Natural killer cell (primary cell): ENCODE measurements around the gene PLEKHJ1. TPM values are rescaled to one million over a fixed set of nuclear protein-coding genes. Genes with fewer than 3 reads are reported as not detected.
A peak's percentile ranks its signal among the peaks of the same experiment; 100 is the strongest.
"Not testable (repeated sequence)": the region's sequence is repeated elsewhere in the genome, so short reads cannot be mapped to it uniquely, and the experiment has no call there.

Experiments
- ATAC-seq, 3 donors: fragments of 150-1000 bp in 2 of 3; fragments of 200-7000 bp in 1 of 3; cut with Tn5 transposase; 1 replicate in 1 of 3; 2 replicates in 2 of 3; pipeline ENCODE4 v1.10.0; 2021; ENCODE audit warnings: mild to moderate bottlenecking in 2 of 3, moderate library complexity in 2 of 3
- DNase-seq, 2 donors: peaks; one replicate each; pipeline versions ENCODE4 v3.0.0 to v3.0.0-alpha.2; 2013 to 2021; ENCODE audit warnings: mixed read lengths in 1 of 2
- H3K27ac ChIP-seq: one replicate; pipeline ENCODE4 v1.5.1; 2013; ENCODE audit warnings: mild to moderate bottlenecking, low read length
- H3K27me3 ChIP-seq: one replicate; pipeline ENCODE4 v1.6.1; 2013; ENCODE audit warnings: low read length; ENCODE audit not compliant: control insufficient read depth, insufficient read depth
- H3K36me3 ChIP-seq: one replicate; pipeline ENCODE4 v1.6.1; 2013; ENCODE audit warnings: low read length; ENCODE audit not compliant: control insufficient read depth, insufficient read depth
- H3K4me1 ChIP-seq: one replicate; pipeline ENCODE4 v1.6.1; 2013; ENCODE audit warnings: low read length; ENCODE audit not compliant: control insufficient read depth, insufficient read depth
- H3K4me3 ChIP-seq: one replicate; pipeline ENCODE4 v1.5.1; 2013; ENCODE audit warnings: low read length
- H3K9me3 ChIP-seq: one replicate; pipeline ENCODE4 v1.6.1; 2013; ENCODE audit warnings: low read length; ENCODE audit not compliant: control insufficient read depth, insufficient read depth
- H3K27ac Mint-ChIP-seq, 2 donors: one replicate each; pipeline ENCODE4 v1.8.0; 2022; ENCODE audit warnings: mild to moderate bottlenecking in 2 of 2, mixed read lengths in 2 of 2, moderate library complexity in 1 of 2
- H3K27me3 Mint-ChIP-seq, 2 donors: one replicate each; pipeline ENCODE4 v1.8.0; 2022; ENCODE audit warnings: low read depth in 2 of 2, mixed read lengths in 2 of 2
- H3K36me3 Mint-ChIP-seq: one replicate; pipeline ENCODE4 v1.8.0; 2022; ENCODE audit warnings: mixed read lengths
- H3K4me1 Mint-ChIP-seq, 2 donors: one replicate each; pipeline ENCODE4 v1.8.0; 2022; ENCODE audit warnings: mixed read lengths in 2 of 2
- H3K4me3 Mint-ChIP-seq: one replicate; pipeline ENCODE4 v1.8.0; 2022; ENCODE audit warnings: mild to moderate bottlenecking, moderate library complexity, mixed read lengths
- H3K9me3 Mint-ChIP-seq, 2 donors: one replicate each; pipeline ENCODE4 v1.8.0; 2022; ENCODE audit warnings: mixed read lengths in 2 of 2
- WGBS: methylation state at CpG from one replicate; pipeline ENCODE4 v1.1.7; 2013; ENCODE audit warnings: missing lambda C conversion rate; ENCODE audit not compliant: insufficient coverage; 5-methylcytosine and 5-hydroxymethylcytosine counted together
- intact Hi-C: fragments of 100-400 bp; cut with micrococcal nuclease; formaldehyde crosslinking; loops from one replicate; pipeline ENCODE4 v1.14.2; 2022
- total RNA-seq, 4 donors: library from RNA; stranded (reverse); fragments of 120-200 nt in 1 of 4; gene quantifications; one replicate each; pipeline versions ENCODE4 v1.2.3 to v1.2.4, GENCODE V29; 2013 to 2022
- TF ChIP-seq, protein P1 (sequence below): fragments of 200-600 bp; IDR thresholded peaks from one replicate; pipeline ENCODE4 v1.8.0; 2022; ENCODE audit warnings: antibody characterized with exemption

Gene PLEKHJ1
- total RNA-seq, 3 donors from 2014 or later (not counting 1 experiment from before 2014, with no cell fraction given), result 36.7 to 45.8 (median 44.7) TPM

DNA sequence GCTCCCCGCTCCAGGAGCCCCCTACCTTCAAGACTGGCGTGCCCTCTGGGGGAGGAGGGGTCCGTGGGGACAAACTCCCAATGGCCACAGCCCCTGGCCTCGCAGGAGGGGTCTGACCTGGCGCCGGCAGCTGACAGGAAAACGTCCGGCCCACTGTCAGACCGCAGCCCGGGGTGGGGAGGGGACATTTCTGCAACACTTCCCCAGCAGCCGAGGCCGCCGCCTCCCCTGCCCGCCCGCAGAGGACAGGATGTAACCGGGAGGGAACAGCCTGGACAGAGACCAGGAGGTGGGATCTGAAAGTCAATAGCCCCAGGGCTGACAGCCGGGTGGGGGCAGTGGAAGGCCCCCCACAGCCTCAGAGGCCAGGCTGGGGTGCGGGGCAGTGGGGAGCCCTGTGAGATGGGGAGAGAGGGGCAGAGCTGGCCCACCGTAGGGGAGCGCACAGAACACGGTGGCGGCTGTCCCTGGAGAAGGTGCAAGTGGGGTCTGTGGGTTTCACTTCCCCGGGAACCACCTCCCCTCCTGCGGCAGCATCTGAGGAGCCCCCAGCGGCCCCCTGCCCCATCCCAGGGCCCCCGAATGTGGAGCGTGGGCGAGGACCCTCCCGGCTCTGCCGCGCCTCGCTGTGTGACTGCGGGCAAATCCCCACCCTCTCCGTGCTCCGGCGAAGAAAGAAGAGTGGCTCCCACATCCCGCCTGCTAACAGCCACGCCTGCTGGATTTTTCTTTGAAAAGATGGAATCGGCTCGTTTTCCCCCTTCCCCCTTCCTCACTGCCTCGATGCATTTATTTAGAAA, 46.1 kb upstream of the PLEKHJ1 start, which contains the start of gene PEAK3:
Gene PEAK3 (minus strand): TSS at position 114 of the 800 bp plus-strand sequence. CDS start 1,244 bp downstream, outside the sequence.
- DNase-seq (peak; percentile 57 to 74), ATAC-seq (peak; percentile 77 to 87 (median 78))
- intact Hi-C loops, result no loop called here
- peaks cover 31% of the 10 kb centered on the region for H3K4me1 ChIP-seq
- no peaks in the 10 kb centered on the region for H3K36me3 Mint-ChIP-seq
- H3K27ac Mint-ChIP-seq, result peak within 1 kb of the TSS; percentile 81 to 92
- peak within 1 kb of the TSS; percentile 91 for H3K4me3 Mint-ChIP-seq
- peaks cover 17 to 35% of the 10 kb centered on the region in 2 donors for H3K4me1 Mint-ChIP-seq
- peak within 1 kb of the TSS; percentile 50 for H3K4me3 ChIP-seq
- TF ChIP-seq, protein P1, sequence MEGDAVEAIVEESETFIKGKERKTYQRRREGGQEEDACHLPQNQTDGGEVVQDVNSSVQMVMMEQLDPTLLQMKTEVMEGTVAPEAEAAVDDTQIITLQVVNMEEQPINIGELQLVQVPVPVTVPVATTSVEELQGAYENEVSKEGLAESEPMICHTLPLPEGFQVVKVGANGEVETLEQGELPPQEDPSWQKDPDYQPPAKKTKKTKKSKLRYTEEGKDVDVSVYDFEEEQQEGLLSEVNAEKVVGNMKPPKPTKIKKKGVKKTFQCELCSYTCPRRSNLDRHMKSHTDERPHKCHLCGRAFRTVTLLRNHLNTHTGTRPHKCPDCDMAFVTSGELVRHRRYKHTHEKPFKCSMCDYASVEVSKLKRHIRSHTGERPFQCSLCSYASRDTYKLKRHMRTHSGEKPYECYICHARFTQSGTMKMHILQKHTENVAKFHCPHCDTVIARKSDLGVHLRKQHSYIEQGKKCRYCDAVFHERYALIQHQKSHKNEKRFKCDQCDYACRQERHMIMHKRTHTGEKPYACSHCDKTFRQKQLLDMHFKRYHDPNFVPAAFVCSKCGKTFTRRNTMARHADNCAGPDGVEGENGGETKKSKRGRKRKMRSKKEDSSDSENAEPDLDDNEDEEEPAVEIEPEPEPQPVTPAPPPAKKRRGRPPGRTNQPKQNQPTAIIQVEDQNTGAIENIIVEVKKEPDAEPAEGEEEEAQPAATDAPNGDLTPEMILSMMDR, result no peak
- peak within 1 kb of the TSS; percentile 58 for H3K27ac ChIP-seq
- 9% methylated on average over 40 of the region's 41 CpGs for WGBS
- no peaks in the 10 kb centered on the region for H3K9me3 ChIP-seq
- no peaks in the 10 kb centered on the region for H3K9me3 Mint-ChIP-seq
- H3K36me3 ChIP-seq, result no peaks in the 10 kb centered on the region
- no peaks in the 10 kb centered on the region for H3K27me3 Mint-ChIP-seq
- no peaks in the 10 kb centered on the region for H3K27me3 ChIP-seq

DNA sequence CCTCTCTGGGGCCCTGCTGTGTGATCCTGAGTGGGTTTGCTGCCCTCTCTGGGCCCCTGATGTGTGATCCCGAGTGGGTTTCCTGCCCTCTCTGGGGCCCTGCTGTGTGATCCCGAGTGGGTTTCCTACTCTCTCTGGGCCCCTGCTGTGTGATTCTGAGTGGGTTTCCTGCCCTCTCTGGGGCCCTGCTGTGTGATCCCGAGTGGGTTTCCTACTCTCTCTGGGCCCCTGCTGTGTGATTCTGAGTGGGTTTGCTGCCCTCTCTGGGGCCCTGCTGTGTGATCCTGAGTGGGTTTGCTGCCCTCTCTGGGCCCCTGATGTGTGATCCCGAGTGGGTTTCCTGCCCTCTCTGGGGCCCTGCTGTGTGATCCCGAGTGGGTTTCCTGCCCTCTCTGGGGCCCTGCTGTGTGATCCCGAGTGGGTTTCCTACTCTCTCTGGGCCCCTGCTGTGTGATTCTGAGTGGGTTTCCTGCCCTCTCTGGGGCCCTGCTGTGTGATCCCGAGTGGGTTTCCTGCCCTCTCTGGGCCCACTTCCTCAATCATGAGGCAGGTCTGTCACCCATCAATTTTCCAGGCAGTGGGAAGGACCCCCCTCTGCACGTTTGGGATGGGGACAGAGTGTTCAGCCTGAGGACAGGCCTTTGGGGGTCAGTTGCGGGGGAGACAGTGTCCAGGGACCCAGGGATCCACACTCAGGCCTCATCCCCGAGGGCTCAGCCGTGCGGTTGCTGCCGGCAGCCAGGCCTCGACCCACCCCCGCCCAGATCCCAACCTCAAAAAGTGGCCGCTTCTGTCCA, 45.3 kb upstream of the PLEKHJ1 start:
- peak overlapping the region; percentile 58 for H3K27ac ChIP-seq
- peak overlapping the region; percentile 81 to 92 for H3K27ac Mint-ChIP-seq
- ATAC-seq, result peak; percentile 21 to 38 (median 30)
- H3K27me3 ChIP-seq, DNase-seq, H3K36me3 ChIP-seq, H3K36me3 Mint-ChIP-seq, H3K27me3 Mint-ChIP-seq, H3K9me3 Mint-ChIP-seq, intact Hi-C loops, H3K9me3 ChIP-seq: not testable (repeated sequence)
- H3K4me3 ChIP-seq, result peak overlapping the region; percentile 50
- H3K4me1 ChIP-seq, result peaks cover 30% of the 10 kb centered on the region
- H3K4me3 Mint-ChIP-seq, result peak overlapping the region; percentile 91
- H3K4me1 Mint-ChIP-seq, result peaks cover 19 to 38% of the 10 kb centered on the region in 2 donors
- WGBS, result 3% methylated on average over 12 of the region's 16 CpGs

DNA sequence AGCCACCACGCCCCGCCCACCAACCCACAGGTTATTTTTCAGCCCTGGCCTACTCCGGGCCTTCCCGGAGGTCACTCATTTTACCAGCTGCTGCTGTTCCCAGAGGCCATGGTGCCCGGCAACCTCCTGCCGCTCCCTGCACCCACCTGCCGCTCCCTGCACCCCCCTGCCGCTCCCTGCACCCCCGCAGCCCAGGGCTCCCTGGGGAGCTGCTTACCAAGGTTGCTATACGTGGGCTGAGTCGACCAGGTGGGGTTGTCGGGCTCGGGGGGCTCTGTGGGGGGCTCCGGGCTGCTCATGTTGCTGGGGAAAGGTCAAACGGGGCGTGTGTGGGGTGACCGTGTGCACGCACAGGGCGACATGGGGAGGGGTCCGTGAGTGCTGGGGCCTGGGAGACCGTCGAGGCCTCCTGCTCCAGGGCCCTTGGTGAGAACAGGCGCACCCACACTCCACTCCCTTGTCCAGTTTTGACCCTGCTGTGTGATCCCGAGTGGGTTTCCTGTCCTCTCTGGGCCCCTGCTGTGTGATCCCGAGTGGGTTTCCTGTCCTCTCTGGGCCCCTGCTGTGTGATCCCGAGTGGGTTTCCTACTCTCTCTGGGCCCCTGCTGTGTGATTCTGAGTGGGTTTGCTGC, 44.6 kb upstream of the PLEKHJ1 start:
- H3K27ac ChIP-seq, result peak overlapping the region; percentile 19

More for the DNA sequence above, 44.6 kb upstream of the PLEKHJ1 start:
- ATAC-seq, result no peak
- H3K9me3 ChIP-seq, result no peaks in the 10 kb centered on the region
- peaks cover 19 to 38% of the 10 kb centered on the region in 2 donors for H3K4me1 Mint-ChIP-seq
- TF ChIP-seq, protein P1, result no peak
- H3K4me3 ChIP-seq, result no peak overlapping the region
- intact Hi-C loops, result no loop called here
- no peaks in the 10 kb centered on the region for H3K27me3 ChIP-seq
- no peak overlapping the region for H3K4me3 Mint-ChIP-seq
- H3K36me3 Mint-ChIP-seq, result no peaks in the 10 kb centered on the region
- peak overlapping the region; percentile 51 to 69 for H3K27ac Mint-ChIP-seq
- no peaks in the 10 kb centered on the region for H3K36me3 ChIP-seq
- DNase-seq, result no peak
- no peaks in the 10 kb centered on the region for H3K27me3 Mint-ChIP-seq
- H3K9me3 Mint-ChIP-seq, result no peaks in the 10 kb centered on the region
- WGBS, result 78% methylated on average over 25 of the region's 26 CpGs
- H3K4me1 ChIP-seq, result peaks cover 30% of the 10 kb centered on the region
